ENCODE results near the gene MCTP1.

- no peak for TF ChIP-seq POLR2A (IDR thresholded peaks at IDR 0.05)
- TF ChIP-seq, protein P1, sequence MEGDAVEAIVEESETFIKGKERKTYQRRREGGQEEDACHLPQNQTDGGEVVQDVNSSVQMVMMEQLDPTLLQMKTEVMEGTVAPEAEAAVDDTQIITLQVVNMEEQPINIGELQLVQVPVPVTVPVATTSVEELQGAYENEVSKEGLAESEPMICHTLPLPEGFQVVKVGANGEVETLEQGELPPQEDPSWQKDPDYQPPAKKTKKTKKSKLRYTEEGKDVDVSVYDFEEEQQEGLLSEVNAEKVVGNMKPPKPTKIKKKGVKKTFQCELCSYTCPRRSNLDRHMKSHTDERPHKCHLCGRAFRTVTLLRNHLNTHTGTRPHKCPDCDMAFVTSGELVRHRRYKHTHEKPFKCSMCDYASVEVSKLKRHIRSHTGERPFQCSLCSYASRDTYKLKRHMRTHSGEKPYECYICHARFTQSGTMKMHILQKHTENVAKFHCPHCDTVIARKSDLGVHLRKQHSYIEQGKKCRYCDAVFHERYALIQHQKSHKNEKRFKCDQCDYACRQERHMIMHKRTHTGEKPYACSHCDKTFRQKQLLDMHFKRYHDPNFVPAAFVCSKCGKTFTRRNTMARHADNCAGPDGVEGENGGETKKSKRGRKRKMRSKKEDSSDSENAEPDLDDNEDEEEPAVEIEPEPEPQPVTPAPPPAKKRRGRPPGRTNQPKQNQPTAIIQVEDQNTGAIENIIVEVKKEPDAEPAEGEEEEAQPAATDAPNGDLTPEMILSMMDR (IDR thresholded peaks at IDR 0.05): no peak
Measured at GRCh38 chr5:95081982-95082381, 202.9 kb downstream of the MCTP1 start.
